Cardiac muscle cell (in vitro differentiated cells and primary cell): ENCODE measurements around the gene EPB41. TPM values are rescaled to one million over a fixed set of nuclear protein-coding genes. Genes with fewer than 3 reads are reported as not detected.

Experiments
- DNase-seq, 2 donors: peaks; one replicate each; pipeline versions ENCODE4 v3.0.0 to v3.0.0-alpha.2; 2010 to 2017; ENCODE audit warnings: low read depth in 1 of 2, low spot score in 1 of 2
- H3K27ac ChIP-seq: fragments of 200-600 bp; sonication (generic); 2 replicates; pipeline ENCODE4 v1.5.1; 2016
- H3K27me3 ChIP-seq: fragments of 200-600 bp; sonication (generic); 2 replicates; pipeline ENCODE4 v1.6.0; 2016; ENCODE audit warnings: control low read depth
- H3K36me3 ChIP-seq: fragments of 200-600 bp; sonication (generic); 2 replicates; pipeline ENCODE4 v1.5.1; 2016; ENCODE audit warnings: control low read depth
- H3K4me1 ChIP-seq: fragments of 200-600 bp; sonication (generic); 2 replicates; pipeline ENCODE4 v1.8.1; 2017; ENCODE audit warnings: low read depth, mild to moderate bottlenecking, mixed run types
- H3K4me3 ChIP-seq: fragments of 200-600 bp; sonication (generic); 2 replicates; pipeline ENCODE4 v1.5.1; 2016; ENCODE audit warnings: mild to moderate bottlenecking
- H3K9me3 ChIP-seq: fragments of 200-600 bp; sonication (generic); 2 replicates; pipeline ENCODE4 v1.5.1; 2017; ENCODE audit warnings: low read depth, mild to moderate bottlenecking, control low read depth
- polyA plus RNA-seq: library from polyadenylated mRNA; unstranded; fragments of >200 nt; fragmentation: Nextera tagmentation; extraction: Ambion mirVana; gene quantifications from 2 replicates; pipeline ENCODE4 v1.2.1, GENCODE V29; 2016
- total RNA-seq: library from RNA; depleted of rRNA; stranded (reverse); fragments of >200 nt; gene quantifications from 2 replicates; pipeline ENCODE4 v1.2.3, GENCODE V29; 2016
- TF ChIP-seq, protein P1 (sequence below): IDR thresholded peaks from 2 replicates; pipeline ENCODE4 v1.5.1; 2012; ENCODE audit warnings: low read depth, mild to moderate bottlenecking, low read length

The EPB41 gene
- total and polyA plus RNA-seq, 2 experiments from 2014 or later = 15.4 to 50.5 TPM

DNA sequence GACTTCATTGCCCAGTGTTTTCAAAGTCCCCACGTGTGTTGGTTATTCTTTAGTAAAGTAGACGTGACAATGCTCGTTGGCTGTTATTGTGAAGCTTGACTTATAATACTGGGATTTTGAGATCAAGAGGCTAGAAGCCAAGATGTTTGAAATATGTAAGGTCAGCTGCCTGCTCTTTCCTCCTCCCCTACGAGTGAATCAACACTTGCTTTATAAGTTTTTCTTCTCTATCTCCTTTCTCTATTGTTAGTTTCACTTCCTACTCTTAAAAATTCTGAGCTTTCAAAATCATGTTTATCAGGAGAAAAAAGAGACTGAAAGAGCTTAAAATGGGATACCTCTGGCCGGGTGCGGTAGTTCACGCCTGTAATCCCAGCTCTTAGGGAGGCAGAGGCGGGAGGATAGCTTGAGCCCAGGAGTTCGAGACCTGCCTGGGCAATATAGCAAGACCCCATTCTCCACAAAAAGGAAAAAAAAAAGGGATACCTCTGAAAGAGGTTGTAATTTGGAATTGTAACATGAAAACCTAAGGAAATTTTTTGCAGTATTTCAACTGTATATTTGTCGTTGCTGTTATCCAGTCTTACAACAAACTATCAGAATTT lies 72.0 kb downstream of the EPB41 start:
- Histone ChIP-seq H3K27ac (no peak overlapping the region), H3K4me3 (no peak overlapping the region), H3K4me1 (peaks cover 35% of the 10 kb centered on the region), H3K36me3 (no peaks in the 10 kb centered on the region), H3K27me3 (no peaks in the 10 kb centered on the region), H3K9me3 (no peaks in the 10 kb centered on the region)
- TF ChIP-seq, protein P1, sequence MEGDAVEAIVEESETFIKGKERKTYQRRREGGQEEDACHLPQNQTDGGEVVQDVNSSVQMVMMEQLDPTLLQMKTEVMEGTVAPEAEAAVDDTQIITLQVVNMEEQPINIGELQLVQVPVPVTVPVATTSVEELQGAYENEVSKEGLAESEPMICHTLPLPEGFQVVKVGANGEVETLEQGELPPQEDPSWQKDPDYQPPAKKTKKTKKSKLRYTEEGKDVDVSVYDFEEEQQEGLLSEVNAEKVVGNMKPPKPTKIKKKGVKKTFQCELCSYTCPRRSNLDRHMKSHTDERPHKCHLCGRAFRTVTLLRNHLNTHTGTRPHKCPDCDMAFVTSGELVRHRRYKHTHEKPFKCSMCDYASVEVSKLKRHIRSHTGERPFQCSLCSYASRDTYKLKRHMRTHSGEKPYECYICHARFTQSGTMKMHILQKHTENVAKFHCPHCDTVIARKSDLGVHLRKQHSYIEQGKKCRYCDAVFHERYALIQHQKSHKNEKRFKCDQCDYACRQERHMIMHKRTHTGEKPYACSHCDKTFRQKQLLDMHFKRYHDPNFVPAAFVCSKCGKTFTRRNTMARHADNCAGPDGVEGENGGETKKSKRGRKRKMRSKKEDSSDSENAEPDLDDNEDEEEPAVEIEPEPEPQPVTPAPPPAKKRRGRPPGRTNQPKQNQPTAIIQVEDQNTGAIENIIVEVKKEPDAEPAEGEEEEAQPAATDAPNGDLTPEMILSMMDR = no peak
- peak in 1 of 2 donors; percentile 21 for DNase-seq

DNA sequence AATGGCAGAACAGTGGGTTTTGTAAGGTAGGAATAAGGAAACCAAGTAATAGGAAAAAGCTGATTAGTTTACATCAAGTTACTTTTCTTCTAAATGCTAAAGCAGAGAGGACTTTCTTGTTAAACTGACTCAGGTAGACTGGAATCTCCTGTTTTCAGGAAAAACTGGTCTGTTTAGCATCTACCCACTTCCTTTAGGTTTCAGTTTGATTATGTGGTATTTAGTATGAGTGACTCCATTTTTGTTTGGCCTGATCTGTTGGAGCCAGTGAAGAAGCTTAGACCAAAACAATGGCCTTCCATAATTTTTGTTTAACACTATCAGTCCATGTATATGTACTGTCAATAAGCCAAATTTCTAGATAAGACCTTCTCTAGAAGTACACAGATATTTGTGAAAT lies 88.4 kb downstream of the EPB41 start:
- Histone ChIP-seq H3K4me3 (no peak overlapping the region), H3K9me3 (no peaks in the 10 kb centered on the region), H3K27me3 (no peaks in the 10 kb centered on the region), H3K4me1 (no peaks in the 10 kb centered on the region), H3K36me3 (no peaks in the 10 kb centered on the region), H3K27ac (no peak overlapping the region)
- DNase-seq = no peak
- TF ChIP-seq, protein P1 = no peak

DNA sequence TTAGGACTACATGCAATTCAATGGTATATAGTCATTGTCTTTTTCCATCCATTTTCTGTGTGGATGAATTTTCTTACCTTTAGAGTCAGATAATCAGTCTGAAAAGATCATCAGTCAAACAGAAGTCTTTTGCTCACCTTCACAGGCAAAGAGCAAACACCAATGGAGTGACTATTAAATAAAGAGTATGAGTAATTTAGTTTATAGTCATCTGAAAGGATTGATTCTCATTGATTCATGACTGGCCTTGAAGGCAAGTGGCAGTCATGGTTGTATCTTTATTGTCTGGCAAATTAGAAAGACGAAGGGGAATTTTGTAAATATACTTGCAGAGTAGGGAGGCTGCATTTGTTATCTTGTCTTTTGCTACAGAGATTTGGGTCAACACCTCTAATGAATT lies 89.9 kb downstream of the EPB41 start:
- H3K9me3 ChIP-seq = no peaks in the 10 kb centered on the region
- TF ChIP-seq, protein P1 = no peak
- no peak overlapping the region for H3K27ac ChIP-seq
- H3K36me3 ChIP-seq = no peaks in the 10 kb centered on the region
- no peak overlapping the region for H3K4me3 ChIP-seq
- no peaks in the 10 kb centered on the region for H3K4me1 ChIP-seq
- H3K27me3 ChIP-seq = no peaks in the 10 kb centered on the region
- DNase-seq = no peak

DNA sequence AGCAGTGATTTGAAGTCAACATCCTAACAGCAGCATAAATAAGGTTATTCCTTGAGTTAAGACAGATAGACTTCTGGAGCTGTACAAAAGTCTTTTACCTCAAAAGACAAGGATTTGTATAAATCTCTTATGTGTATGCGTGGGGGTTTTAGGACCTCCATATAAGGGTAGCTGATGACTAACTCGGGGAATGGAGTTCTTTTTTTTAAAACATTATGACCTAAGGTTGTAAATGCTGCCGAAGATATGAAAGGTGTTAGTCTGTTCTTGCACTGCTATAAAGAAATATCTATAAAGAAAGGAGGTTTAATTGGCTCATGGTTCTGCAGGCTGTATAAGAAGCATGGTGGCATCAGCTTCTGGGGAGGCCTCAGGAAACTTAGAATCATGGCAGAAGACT lies 90.4 kb downstream of the EPB41 start:
- Histone ChIP-seq H3K4me3 (no peak overlapping the region), H3K9me3 (no peaks in the 10 kb centered on the region), H3K27me3 (no peaks in the 10 kb centered on the region), H3K27ac (no peak overlapping the region), H3K4me1 (no peaks in the 10 kb centered on the region), H3K36me3 (no peaks in the 10 kb centered on the region)
- TF ChIP-seq, protein P1 = no peak
- DNase-seq = no peak

DNA sequence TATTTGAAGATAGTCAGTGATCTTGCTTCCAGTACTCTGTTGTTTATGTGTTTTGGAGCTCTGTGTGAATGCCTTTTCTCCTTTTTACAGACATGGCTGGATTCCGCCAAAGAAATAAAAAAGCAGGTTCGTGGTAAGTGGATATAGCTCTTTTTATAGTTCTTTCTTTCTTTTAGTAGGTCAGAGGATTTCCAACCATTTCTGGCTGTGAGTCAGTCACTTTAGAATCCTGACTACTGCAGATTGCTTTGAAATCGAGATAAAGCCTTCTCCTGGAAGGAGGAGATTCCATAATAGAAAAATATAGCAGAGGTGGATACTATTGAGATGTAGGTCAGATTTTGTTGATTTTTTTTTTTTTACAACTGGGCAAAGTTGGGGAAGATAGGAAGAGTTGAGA lies 97.4 kb downstream of the EPB41 start:
- H3K36me3 ChIP-seq = no peaks in the 10 kb centered on the region
- H3K27me3 ChIP-seq = no peaks in the 10 kb centered on the region
- no peaks in the 10 kb centered on the region for H3K4me1 ChIP-seq
- H3K4me3 ChIP-seq = no peak overlapping the region
- H3K9me3 ChIP-seq = no peaks in the 10 kb centered on the region
- TF ChIP-seq, protein P1 = no peak
- no peak overlapping the region for H3K27ac ChIP-seq
- DNase-seq = peak in 1 of 2 donors; percentile 9
